ENCODE data around the gene PPP6C. TPM values are rescaled to one million over a fixed set of nuclear protein-coding genes. Genes with fewer than 3 reads are reported as not detected.

Gene PPP6C
- total RNA-seq, 1 experiment from 2014 or later: 53.3 TPM

DNA sequence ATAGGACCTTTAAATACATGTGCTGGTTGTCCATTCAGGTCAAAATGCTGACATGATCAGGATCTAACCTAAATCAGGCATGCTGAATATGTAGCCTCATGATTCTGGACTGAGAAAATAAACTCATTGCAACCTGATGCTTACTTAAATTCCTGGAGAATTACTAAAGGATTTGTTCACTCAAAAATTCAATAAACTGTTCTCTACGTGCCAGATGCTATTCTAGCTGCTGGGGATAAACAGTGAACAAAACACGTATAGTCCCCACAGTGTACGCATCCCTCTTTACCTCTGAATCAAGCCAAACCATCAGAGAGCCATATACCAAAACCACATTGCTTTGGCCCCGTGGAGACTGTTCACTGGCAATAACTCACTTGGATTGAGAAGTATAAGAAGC, 52.4 kb downstream of the PPP6C start:
- Histone ChIP-seq H2AFZ (ENCODE audit: low read length) (no peak overlapping the region), H3K27ac (ENCODE audit: insufficient read length, low read depth, low read length) (no peak overlapping the region), H2BK20ac (ENCODE audit: low read depth, low read length, poor library complexity, severe bottlenecking) (no peak overlapping the region), H4K8ac (replicated peaks; ENCODE audit: insufficient read length, low read depth, low read length) (no peak overlapping the region), H3K27me3 (ENCODE audit: insufficient read depth, low read length) (no peaks in the 10 kb centered on the region), H2BK120ac (ENCODE audit: low read depth, low read length, poor library complexity, severe bottlenecking) (no peak overlapping the region), H2BK12ac (ENCODE audit: insufficient read length, low read depth, low read length) (no peak overlapping the region), H2BK5ac (ENCODE audit: insufficient read length, low read length) (no peak overlapping the region), H3K56ac (ENCODE audit: insufficient read length, low read depth, low read length) (no peak overlapping the region), H3K23ac (ENCODE audit: insufficient read length, low read depth, low read length) (no peak overlapping the region), H3K4me2 (ENCODE audit: insufficient read depth, insufficient read length, low read length) (no peak overlapping the region), H3K18ac (ENCODE audit: insufficient read length, low read depth, low read length) (no peak overlapping the region), H4K91ac (ENCODE audit: insufficient read length, low read depth, low read length) (no peak overlapping the region), H2BK15ac (ENCODE audit: low read depth, low read length) (no peak overlapping the region), H2AK5ac (ENCODE audit: insufficient read length, low read length) (no peak overlapping the region), H3K79me2 (ENCODE audit: insufficient read depth, low read length) (peaks cover 7% of the 10 kb centered on the region; the same call in 1 of the 2 replicates), H3K4ac (ENCODE audit: low read depth, low read length) (no peak overlapping the region), H3K4me1 (ENCODE audit: insufficient read depth, low read length) (no peaks in the 10 kb centered on the region), H4K5ac (ENCODE audit: insufficient read length, low read depth, low read length) (no peak overlapping the region), H3K14ac (ENCODE audit: insufficient read depth, low read length) (no peak overlapping the region), H3K9ac (ENCODE audit: extremely low read depth, insufficient read length, low read length) (no peak overlapping the region), H3T11ph (ENCODE audit: low read length) (no peak overlapping the region), H3K79me1 (ENCODE audit: insufficient read depth, low read depth, low read length, poor library complexity, severe bottlenecking) (peaks cover 4% of the 10 kb centered on the region), H4K20me1 (ENCODE audit: control insufficient read depth, insufficient read depth, insufficient read length) (no peaks in the 10 kb centered on the region), H3K9me3 (ENCODE audit: control insufficient read depth, low read depth, low read length) (no peaks in the 10 kb centered on the region), H3K23me2 (ENCODE audit: insufficient read length, low read depth, low read length, poor library complexity, severe bottlenecking) (no peaks in the 10 kb centered on the region)
- DNase-seq: no peak
- Mint-ChIP-seq H3K9me3 (no peaks in the 10 kb centered on the region), H3K36me3 (ENCODE audit: insufficient read depth in 1 of 3, low read depth in 3 of 3) (peaks cover 1 to 23% (median 11%) of the 10 kb centered on the region in 3 experiments; a peak in 6 of 7 replicates), H3K4me3 (no peak overlapping the region), H3K27me3 (ENCODE audit: low read depth) (no peaks in the 10 kb centered on the region), H3K27ac (no peak overlapping the region), H3K4me1 (peaks cover 0 to 4% of the 10 kb centered on the region in 2 experiments; a peak in 2 of 4 replicates)
- TF ChIP-seq, protein P1, sequence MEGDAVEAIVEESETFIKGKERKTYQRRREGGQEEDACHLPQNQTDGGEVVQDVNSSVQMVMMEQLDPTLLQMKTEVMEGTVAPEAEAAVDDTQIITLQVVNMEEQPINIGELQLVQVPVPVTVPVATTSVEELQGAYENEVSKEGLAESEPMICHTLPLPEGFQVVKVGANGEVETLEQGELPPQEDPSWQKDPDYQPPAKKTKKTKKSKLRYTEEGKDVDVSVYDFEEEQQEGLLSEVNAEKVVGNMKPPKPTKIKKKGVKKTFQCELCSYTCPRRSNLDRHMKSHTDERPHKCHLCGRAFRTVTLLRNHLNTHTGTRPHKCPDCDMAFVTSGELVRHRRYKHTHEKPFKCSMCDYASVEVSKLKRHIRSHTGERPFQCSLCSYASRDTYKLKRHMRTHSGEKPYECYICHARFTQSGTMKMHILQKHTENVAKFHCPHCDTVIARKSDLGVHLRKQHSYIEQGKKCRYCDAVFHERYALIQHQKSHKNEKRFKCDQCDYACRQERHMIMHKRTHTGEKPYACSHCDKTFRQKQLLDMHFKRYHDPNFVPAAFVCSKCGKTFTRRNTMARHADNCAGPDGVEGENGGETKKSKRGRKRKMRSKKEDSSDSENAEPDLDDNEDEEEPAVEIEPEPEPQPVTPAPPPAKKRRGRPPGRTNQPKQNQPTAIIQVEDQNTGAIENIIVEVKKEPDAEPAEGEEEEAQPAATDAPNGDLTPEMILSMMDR (conservative IDR thresholded peaks at IDR 0.05): no peak
- no CpG with 5 or more reads among the region's 4 CpGs for WGBS (ENCODE audit: extremely low coverage, insufficient read length, low lambda C conversion rate)

Data from H9 (cell line).